ENCODE data around the gene DUSP18.

The DUSP18 gene

DNA sequence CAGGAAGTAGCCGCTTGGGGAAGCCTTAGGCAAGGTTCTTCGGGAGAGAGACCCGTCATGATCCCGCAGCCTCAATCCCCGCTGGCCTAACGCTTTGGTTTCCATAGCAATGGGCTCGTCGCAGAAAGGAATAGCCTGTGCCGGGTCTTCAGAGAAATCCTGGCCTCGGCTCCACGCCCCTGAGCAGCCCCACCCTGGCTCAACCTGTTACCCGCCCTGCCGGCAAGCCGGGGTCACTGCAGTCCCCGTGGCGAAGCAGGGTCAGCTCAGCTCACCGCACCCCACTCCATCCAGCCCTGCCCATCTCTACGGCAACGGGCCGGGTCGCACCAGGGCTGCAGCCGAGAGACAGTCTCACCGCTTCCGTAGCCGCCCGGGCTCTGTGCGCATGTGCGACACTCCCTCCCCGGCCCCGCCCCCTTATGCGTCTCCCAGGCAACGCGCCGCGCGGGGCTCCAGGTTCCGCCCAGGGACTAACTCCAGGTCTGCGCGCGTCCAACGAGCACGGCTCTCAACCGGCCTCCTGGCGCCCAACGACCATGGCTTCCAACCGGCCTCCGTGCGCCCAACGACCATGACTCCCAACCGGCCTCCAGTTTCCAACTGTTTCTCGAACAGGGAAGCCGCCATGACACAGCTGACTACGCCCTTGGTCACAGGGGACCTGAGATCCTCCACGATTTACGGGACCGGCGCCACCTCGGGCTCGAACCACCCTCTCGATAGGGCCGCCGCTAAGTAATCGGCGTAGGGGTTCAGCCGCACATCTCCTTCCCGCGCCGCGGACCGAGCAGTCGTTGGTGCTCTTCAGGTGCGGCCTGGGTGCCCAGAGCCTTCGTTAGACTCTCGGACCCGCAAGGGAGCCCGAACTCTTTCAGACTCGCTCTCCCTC is at the start of gene DUSP18:
Gene DUSP18 (minus strand): TSS at position 382 of the 892 bp plus-strand sequence. CDS start 3,872 bp downstream, outside the sequence.
- DNase-seq (ENCODE audit: low spot score) = peak; percentile 96

DNA sequence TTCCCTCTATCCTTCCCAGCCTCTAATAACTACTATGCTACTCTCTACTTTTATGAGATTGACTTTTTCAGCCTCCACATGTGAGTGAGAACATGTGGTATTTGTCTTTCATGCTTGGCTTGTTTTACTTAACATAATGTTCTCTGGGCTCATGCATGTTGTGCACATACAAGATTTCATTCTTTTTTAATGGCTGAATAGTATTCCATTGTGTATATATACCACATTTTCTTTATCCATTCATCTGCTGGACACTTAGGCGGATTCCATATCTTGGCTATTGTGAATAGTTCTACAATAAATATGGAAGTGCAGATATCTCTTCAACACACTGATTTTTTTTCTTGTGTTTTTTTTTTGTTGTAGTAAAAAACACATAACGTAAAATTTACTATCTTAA is 46.4 kb upstream of the DUSP18 start:
- no peak for DNase-seq (ENCODE audit: low spot score)

DNA sequence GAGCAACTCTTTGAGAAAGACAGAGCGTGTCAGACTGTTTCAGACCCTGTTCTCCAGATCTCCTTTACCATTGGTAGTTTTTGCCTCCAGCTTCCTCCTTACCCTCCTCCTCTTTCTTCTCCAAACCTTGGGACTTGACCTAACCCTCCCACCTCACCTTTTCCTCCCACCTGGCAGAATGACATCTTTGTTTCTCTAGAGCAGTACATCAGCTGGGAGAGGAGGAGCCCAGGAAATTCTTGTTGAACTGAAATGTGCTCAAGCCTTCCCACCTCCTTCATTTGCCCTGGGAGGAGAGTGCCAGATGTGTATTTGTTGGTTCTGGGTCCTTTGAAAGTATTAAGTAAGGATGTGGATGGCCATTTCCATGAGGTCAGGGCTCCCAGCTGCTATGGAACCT is 44.4 kb upstream of the DUSP18 start:
- DNase-seq (ENCODE audit: low spot score) = no peak

DNA sequence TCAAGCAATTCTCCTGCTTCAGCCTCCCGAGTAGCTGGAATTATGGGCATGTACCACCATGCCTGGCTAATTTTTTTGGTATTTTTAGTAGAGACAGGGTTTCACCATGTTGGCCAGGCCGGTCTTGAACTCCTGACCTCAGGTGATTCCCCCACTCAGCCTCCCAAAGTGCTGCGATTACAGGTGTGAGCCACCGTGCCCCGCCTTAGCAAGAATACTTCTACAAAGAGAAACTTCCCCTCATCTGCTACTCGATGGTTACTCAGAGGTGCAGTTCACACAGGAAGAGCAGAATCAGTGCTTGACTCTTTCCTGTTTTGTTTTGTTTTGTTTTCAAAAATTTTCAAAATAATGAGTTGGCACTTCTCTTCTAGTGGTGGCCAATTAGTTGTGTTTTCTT is 42.3 kb upstream of the DUSP18 start:
- DNase-seq (ENCODE audit: low spot score) = peak; percentile 60

DNA sequence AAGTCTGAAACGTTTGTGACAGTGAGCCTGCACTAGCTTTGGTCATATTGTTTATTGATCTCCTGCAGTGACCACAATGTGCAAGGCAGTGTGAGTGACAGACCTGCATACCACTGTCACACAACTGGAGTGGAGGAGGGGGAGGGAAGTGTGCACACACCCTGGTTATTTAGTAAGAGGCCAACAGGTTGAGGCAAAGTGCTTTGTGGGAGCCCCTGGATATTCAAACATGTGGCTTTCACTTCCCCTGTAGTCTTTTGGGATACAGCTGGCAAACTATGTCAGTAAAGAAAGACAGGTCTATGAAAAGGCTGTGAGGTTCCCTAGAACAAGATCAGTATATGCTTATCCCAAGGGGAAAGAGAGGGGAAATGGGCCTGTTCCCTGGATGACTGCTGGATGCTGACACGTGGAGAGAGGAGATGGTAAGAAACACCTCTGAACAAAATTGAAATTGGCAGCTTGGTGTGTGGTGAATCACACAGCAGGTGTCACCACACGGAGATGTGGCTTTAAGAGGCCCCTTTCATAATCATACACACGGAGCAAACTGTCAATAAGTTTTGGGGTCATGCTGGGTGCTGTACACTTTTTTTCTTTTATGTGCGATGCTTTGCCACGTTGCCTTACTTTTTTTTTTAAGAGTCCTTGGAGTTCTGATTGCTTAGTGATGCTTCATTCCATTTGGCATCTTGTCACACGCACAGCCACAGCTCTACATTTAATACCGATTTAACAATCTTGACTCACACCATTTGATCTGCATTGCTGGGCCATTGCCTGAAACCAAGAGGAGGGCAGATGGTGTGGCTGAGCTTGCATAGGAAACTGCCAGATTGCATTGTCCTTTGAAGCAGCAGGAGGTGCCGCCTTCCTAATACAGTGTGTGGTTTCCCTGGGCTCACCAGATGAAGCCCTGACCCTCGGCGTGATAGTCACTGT is 38.3 kb upstream of the DUSP18 start:
- DNase-seq (ENCODE audit: low spot score) = peak; percentile 7

DNA sequence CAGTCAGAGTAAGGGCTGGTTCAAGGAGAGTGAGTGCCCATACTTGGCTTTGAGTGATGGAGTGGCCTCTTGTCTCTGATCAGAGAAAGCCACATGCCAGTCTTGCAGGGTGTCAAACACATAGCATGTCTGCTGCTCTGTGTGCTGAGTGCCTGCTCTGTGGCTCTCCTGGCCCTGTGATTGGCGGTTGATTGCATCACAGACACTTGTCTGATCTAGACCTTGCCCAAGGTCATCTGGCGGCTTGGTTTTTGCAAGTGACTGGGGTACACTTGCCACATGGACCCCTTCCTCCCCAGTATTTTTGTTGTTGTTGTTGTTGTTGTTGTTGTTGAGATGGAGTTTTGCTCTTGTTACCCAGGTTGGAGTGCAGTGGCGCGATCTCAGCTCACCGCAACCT is 37.3 kb upstream of the DUSP18 start:
- no peak for DNase-seq (ENCODE audit: low spot score)

DNA sequence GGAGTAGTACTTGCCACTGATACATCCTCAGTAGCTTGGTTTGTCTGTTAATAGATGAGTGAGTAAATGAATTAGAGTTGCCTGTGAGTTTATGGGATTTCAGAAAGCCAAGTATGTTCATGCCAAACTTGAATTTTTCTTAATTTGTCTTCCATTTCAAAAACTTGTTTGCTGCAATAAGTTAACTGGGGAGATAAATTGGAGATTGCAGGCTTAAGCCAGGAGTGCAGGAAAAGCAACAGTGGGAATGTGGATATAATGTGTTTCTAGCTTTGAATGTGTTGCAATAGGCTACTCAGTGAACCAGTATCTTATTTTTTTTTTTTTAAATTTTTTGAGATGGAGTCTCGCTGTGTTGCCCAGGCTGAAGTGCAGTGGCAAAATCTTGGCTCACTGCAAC is 35.2 kb upstream of the DUSP18 start:
- no peak for DNase-seq (ENCODE audit: low spot score)

DNA sequence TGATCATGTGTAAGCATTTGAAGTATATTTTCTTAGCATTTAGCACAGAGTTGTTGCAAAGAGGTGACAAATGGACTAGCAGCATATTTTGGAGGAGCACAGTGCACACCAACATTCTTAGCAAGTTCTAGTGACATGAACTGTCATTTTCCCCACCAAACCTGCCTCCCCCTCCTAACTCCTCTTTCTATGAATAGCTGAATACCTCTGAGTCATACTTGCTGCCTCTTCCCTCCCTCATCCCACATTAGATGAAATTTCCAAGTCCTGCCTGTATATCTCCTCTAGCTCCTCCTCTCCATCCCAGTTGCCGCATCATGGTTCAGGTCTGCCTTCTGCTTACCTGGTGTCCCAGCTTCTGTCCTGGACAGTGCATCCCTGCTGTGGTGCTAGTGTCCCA is 34.2 kb upstream of the DUSP18 start:
- no peak for DNase-seq (ENCODE audit: low spot score)

DNA sequence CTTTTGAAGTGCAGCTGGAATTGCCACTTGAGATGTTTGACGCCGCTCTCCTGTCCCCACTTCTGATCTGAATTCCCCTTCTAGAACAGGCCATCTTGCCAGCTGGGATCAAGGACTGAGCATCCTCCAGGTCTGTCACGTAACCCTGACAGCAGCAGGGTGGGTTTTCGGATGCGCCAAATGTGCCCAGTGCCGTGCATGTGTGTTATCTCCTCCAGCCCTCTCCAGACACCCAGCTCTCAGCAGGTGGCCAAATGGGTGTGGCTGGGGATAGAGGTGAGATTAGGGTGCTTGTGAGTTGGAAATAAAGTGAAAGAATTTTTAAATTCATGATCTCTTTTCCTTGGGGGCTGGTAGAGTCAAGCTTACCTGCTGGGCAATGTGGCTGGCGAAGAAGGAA is 30.3 kb upstream of the DUSP18 start:
- no peak for DNase-seq (ENCODE audit: low spot score)

DNA sequence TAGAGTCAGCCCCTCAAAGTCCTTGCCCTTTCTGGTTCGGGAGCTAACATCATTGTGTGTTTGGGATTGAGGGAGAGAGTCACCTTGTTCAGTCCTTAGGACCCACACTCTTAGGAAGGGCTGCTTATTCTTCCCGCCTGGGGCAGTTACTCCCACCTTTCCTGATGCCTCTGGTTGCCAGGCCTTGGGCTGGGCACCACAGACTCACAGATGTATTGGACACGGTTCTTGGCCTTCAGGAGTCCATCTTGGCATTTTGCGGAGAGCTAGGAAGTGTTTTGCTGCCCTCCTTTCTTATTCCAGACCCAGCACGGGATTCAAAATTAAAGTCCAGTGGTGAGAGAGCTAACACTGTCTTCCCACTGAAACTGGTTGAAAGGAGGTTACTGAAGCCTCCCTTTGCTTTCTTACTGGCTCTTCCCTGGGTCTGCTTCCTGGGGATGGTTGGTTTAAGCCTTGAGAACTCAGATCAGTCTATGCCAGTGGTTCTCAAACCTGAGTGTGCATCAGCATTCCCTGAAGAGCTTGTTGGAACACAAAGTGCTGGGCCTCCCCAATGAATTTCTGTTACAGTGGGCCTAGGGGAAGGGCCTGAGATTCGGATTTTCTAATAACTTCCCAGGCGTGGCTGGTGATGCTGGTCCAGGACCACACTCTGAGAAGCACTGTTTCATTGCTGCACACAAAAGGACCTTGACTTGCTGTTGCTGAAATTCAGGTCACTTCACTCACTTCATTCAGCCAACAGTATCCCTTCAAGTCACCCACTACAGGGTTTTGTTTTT is 28.4 kb upstream of the DUSP18 start:
- DNase-seq (ENCODE audit: low spot score) = no peak

DNA sequence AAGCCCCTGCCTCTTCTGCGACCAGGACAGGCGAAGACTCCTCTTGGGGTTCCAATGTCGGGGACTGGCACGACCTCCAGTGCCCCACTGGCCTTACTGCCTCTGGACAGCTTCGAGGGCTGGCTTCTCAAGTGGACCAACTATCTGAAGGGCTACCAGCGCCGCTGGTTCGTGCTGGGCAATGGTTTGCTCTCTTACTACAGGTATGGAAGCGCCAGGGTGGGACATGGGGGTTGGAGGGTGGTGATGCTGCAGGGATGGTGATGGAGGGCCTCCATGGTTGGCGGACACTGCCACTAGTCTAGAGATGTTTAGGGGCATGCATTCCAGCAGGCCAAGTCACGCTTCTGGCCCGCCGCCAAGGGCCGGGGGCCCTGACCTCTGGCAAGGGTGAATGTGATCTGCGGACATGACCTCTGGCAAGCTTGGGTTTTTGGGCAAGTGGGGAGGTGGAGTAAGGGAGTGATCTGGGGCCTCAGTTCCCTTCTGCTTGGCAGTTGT is 27.7 kb upstream of the DUSP18 start:
- DNase-seq (ENCODE audit: low spot score) = no peak

DNA sequence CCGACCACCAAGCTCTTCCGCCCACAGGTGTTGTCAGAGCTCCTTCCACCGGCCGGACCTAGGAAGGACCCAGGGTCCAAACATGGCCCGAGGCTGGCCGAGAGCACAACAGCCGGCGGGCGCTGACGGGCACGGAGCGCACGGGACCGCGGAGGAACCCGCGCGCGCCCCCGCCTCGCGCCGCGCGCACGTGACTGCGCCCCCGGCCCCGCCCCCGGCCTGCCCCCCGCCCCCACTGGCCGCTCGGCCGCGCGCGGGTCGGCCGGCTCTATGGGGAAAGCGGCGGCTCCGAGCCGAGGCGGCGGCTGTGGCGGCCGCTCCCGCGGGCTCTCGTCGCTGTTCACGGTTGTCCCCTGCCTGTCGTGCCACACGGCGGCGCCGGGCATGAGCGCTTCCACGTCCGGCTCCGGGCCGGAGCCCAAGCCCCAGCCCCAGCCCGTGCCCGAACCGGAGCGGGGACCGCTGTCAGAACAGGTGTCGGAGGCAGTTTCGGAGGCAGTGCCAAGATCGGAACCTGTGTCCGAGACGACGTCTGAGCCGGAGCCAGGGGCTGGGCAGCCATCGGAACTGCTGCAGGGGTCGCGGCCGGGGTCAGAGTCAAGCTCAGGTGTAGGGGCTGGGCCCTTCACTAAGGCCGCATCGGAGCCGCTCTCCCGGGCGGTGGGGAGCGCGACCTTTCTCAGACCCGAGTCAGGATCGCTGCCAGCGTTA is 27.1 kb upstream of the DUSP18 start, which contains the start of gene OSBP2:
Gene OSBP2 (plus strand): TSS at position 235 of the 711 bp plus-strand sequence. CDS start 36 bp downstream, at position 271.
- DNase-seq (ENCODE audit: low spot score) = peak; percentile 1

DNA sequence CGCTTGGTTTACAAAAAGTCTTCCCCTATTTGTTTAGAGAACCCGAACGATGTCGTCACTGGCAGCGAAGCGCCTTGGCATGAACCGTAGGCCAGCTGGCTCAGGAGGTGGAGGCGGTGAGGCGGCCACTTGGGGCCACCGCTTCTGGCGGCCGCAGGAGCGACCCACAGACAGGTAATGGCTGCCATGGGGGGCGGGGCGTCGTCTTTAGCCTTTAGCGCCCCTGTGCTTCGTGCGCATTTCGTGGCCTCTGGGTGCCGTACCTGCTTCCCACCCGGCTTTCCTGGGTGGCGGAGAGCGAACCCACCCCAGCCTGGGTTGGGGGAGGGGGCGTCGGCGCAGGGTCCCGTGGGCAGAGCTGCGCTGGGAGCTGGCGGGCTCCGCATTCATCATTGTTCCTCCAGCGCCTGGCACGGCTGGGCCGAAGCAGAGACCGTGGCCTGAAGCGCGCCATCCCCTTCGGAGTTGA is 26.5 kb upstream of the DUSP18 start:
- DNase-seq (ENCODE audit: low spot score) = peak; percentile 36

DNA sequence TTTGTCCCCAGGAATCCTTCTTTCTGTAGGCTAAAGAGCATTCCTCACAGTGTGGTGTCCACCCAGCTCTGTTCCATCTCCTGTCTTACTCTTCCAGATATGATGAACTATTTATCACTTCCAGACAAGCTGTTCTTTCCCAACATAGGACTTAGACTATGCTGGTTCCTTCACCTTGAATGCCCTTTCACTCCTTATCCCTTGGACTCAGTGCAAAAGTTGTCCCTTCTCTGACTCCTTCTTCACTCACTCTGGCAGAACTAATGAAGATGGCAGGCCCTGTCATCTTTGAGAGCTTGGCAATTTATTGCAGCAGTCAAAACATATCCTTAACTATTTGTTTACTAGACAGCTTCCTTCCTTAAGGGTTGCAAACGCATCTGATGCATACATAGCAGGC is 23.5 kb upstream of the DUSP18 start:
- no peak for DNase-seq (ENCODE audit: low spot score)

DNA sequence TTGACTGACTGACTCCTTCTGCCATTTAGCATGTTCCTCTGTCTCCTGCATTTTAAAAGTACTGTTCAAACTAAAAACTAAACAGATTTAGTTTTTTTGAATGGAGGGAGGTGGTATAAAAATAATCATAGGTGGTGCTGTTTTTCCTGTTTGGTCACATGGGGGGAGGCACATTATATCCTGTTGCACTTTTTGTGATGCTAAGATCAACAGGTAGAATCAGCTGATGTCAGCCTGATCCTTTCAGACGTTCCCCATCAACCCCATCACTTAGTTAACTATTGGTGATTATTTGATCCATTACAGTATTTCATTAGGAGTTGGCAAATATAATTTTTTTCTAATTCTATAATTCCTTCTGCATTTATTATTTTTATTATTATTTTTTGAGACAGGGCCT is 21.9 kb upstream of the DUSP18 start:
- no peak for DNase-seq (ENCODE audit: low spot score)

DNA sequence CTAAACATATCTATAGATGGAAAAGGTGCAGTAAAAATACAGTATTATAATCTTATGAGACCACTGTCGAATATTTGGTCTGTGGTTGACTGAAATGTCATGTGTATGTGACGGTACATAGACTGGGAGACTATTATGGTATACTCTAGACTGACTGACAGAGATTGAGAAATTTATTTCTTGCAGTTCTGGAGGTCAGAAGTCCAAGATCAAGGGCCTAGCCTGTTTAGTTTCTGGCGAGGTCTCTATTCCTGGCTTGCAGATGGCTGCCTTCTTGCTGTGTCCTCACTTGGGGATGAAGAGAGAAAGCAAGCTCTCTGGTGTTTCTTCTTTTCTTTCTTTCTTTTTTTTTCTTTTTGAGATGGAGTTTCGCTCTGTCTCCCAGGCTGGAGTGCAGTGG is 19.7 kb upstream of the DUSP18 start:
- no peak for DNase-seq (ENCODE audit: low spot score)

DNA sequence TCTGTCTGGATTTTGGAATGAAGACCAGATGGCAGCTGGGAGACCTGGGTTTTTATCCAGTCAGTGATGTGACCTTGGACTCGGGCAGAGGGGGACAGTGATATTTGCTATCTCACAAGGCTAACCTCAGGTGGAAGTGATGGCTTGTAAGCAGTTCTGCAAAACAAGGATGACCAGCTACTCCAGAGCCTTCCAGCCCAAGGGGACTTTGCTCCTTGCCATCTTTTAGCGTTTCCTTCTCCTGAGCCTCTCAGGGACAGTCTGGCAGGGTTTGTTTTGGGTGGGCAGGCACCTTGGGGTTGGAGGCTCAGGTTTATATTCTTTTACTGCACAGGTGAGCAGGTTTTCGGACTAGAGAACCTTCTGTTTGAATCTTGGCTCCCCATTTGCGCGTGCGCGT is 17.5 kb upstream of the DUSP18 start:
- no peak for DNase-seq (ENCODE audit: low spot score)

DNA sequence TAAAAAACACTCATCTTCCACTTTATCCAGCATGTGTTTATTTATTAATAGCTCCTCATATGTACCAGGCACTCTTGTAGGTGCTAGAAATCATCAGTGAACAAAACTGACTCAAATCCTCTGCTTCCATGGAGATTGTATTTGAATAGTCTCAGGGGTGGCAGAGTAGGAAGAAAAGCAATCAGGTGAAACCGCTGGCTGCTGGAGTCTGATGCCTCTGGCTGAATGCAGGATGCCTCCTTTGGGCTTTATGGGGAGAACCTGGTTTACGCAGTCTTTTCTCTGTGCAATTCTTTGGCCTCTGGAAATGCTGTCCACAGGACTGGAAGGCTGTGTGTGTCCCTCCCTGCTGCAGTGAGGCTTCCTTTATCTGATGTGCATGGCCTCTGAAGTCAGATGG is 14.2 kb upstream of the DUSP18 start:
- DNase-seq (ENCODE audit: low spot score) = no peak

DNA sequence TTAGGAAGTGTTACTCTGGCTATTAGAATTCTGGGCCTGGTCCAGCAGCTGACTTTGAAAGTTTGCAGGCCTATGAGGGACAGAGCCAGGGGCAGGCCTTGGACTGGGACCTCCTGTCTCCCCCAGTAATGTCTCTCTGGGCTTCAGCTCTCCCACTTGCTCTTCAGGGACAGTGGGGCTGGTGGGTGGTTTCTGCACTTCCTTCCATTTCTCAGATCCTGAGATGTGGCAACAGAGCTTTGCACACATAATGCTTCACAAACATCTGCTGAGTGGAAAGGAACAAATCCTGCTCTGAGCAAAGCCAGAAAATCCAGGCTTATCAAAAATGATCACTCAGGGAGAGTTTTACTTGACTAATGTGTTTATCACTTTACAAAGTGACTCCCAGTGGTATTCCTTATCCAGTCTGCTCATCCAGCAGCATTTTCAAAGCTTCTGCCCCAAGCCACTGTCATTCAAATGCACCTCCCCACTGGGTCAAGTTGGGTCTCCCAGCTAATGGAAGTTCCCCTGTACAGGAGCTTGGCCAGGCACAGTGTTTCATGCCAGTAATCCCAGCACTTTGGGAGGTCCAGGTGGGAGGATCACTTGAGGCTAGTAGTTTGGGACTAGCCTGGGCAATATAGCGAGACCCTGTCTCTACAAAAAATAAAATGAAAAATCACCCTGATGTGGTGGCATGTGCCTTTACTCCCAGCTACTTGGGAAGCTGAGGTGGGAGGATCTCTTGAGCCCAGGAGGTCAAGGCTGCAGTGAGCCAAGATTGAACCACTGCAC is 13.5 kb upstream of the DUSP18 start:
- DNase-seq (ENCODE audit: low spot score) = no peak
